Epidermal melanocyte (primary cell): ENCODE results near the gene CERS6.
A peak's percentile ranks its signal among the peaks of the same experiment; 100 is the strongest.
"Not testable (repeated sequence)": the region's sequence is repeated elsewhere in the genome, so short reads cannot be mapped to it uniquely, and the experiment has no call there.

Experiments
- DNase-seq: peaks from one replicate; pipeline ENCODE4 v3.0.0; 2011; ENCODE audit warnings: low spot score; ENCODE audit not compliant: insufficient read length

CERS6 gene

GRCh38 chr2:168500516-168500915, 44.4 kb downstream of the CERS6 start:
- no peak for DNase-seq

- no peak for DNase-seq
Measured at GRCh38 chr2:168501466-168502065, 45.5 kb downstream of the CERS6 start.

GRCh38 chr2:168502852-168503251, 46.8 kb downstream of the CERS6 start:
- not testable (repeated sequence) for DNase-seq

- DNase-seq = no peak
Measured at GRCh38 chr2:168503901-168504300, 47.8 kb downstream of the CERS6 start.

DNA sequence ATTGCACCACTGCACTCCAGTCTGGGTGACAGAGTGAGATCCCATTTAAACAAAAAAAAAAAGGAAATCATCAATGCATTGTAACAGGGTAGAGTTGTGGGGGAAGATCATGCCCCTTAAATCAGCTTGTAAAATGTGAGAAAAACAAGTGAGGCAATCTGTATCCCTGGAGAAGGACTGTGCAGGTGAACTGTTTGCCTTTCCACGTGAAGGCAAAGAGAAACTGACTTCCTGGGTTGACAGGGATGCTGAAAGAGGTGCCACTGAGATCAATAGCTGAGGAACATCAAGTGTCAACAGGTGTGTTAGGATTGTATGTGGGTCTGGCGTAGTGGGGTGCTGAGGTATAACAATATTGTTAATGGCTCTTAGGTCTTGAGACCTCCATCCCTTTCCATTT, 48.3 kb downstream of the CERS6 start:
- no peak for DNase-seq

DNA sequence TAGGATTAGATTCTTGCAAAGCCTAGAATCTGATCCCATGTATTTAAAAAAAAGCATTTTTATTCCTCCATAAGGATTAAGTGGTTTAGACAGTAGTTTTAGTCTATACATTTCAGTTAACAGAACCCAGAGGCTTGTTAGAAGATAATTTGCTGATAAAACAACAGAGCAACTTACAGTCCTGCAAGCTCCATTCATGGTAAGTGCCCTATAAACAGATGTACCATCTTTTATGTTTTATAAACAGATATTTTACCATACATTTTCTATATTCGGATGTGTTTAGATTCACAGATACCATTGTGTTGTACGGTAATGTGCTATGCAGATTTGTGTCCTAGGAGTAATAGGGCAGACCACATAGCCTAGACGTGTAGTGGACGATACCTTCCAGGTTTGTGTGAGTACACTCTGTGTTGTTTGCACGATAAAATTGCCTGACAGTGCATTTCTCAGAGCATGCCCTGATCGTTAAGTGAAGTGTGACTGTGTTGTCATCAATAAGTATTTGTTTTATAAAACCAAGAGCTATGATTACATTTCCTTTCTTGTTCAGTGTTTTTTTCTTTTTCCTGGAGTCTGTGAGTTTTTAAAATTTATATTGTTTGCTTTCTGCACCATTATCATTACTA, 54.2 kb downstream of the CERS6 start:
- DNase-seq = no peak

GRCh38 chr2:168514692-168515091, 58.6 kb downstream of the CERS6 start:
- DNase-seq = no peak

DNA sequence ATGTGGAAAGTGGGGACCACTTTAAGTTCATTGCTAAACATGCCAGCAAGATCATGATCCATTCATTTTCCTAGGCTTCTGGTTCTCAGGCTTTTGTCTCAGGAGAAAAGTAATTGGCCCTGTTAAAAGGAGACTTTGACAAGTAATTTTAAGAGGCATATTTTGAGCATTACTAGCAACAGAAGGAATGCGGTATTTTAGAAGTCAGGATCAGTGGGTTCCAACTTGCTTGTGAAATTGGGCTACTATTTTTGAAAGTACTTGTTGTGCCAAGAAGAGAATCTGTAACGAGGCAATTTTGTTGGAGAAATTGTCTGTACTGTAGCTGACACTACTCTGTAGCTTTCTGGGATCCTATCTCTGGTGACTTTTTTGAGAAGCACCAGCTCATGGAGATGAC, 59.4 kb downstream of the CERS6 start:
- peak; percentile 37 for DNase-seq

GRCh38 chr2:168517816-168518215, 61.7 kb downstream of the CERS6 start:
- no peak for DNase-seq

DNA sequence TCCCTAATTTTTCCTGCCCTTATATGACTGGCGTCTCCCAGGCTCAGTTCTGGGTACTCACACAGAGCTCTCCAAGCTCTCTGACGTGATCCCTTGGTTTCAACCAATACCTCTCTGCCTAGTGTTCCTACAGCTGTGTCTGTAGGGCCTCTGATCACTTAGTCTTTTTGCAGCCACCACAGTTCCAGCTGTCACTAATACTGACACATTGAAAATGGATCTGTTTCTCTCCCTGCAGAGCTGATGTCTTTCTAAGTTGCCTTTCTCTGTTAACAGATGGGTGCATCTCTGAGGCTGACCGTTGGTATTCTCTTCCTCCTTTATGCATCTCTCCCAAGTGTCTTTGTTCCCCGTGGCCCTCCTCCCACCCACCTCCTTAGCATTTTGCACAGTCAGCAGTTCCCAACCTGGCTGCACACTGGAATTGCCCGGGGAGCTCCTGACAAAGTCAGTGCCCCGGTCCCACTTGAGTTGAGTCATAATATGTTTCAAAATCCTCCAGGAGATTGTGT, 62.5 kb downstream of the CERS6 start:
- DNase-seq = no peak

DNA sequence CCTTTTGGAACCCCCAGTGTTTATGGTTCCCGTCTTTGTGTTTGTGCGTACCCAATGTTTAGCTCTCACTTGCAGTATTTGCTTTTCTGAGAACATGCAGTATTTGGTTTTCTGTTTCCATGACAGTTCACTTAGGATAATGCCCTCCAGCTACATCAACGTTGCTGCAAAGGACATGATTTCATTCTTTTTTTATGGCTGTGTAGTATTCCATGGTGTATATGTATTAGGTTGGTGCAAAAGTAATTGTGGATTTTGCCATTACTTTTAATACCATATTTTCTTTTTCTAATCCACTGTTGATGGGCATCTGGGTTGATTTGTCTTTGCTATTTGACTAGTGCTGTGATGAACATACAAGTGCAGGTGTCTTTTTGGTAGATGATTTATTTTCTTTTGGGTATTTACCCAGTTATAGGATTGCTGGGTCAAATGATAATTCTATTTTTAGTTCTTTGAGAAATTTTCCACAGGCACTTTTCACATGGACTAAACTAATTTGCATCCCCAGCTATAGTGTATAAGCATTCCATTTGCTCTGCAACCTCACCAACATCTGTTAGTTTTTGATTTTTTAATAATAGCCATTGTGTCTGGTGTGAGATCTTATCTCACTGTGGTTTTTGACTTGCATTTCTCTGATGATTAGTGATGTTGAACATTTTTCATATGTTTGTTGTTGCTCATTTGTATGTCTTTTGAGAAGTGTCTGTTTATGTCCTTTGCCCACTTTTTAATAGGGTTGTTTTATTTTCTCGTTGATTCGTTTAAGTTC, 63.6 kb downstream of the CERS6 start:
- no peak for DNase-seq

DNA sequence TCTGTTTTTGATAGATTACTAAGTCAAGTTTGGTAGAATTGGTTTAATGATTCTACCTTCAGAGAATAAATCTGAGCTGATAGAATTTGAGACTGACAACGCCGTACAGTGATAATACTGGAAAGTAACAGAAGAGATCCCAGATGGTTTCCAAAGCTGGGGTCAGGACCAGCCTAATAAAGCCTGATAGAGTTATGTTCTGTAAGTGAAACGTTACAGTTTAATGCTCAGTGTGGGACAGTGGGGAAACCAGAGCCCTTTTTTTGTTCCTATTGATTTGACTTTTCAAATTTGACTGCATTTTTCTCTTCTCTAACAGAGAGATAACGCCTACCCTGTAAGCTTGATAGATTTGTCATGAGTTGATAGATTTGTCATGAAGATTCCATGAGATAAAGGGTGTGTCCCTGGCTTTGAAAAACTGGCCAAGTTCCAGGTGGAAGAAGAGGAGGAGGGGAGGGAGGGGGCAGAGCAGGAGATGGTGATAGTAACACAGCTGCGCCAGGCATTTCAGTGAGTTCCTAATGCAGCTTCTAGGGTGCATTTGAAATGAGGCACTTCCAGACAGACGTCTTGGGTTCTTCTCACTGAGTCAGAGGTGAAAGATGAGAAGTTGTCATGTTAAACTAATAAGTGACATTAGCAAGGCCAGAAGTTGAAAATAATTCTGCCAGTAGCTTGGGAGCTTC, 65.1 kb downstream of the CERS6 start:
- DNase-seq = no peak

- DNase-seq = no peak
Measured at GRCh38 chr2:168522446-168522845, 66.4 kb downstream of the CERS6 start.

DNA sequence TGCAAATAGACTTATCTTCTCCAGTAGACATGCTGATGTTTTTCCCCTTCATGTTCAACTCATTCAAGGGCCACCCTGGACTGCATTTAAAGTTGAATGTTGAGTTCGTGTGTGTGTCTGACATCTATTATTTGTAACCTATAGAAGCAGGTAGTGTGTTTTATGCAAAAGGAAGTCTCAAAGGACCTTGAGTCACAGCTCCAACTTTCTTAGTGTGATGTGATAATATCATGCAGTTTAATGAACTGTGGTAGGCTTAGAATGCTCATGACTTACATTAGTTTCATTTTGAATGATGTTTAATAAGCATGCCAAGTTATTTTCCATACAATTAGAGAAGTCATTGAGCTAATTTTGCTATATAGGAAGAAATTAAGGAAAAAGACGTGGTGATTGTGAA, 67.9 kb downstream of the CERS6 start:
- no peak for DNase-seq

DNA sequence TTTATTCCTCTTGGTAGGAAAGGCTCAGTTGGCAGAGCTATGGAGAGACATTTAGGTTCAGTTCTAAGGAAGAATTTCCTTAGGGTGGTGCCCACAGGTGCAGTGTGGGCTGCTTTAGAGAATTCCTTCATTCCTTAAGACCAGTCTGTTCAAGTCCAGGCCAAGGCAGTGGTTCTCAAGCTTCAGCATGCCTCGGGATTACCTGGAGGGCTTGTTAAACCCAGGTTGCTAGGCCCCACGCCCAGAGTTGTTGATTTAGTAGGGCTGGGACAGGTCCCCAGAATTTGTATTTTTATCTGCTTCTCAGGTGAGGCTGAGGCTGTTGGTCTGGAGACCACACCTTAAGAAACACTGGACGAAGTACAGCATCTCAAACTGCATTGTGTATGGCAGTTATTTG, 68.9 kb downstream of the CERS6 start:
- DNase-seq = no peak

- no peak for DNase-seq
Measured at GRCh38 chr2:168525716-168526446, 69.8 kb downstream of the CERS6 start.

- no peak for DNase-seq
Measured at GRCh38 chr2:168526641-168527040, 70.6 kb downstream of the CERS6 start.

- DNase-seq = no peak
Measured at GRCh38 chr2:168528016-168528415, 71.9 kb downstream of the CERS6 start.

GRCh38 chr2:168528469-168528868, 72.4 kb downstream of the CERS6 start:
- DNase-seq = no peak

DNA sequence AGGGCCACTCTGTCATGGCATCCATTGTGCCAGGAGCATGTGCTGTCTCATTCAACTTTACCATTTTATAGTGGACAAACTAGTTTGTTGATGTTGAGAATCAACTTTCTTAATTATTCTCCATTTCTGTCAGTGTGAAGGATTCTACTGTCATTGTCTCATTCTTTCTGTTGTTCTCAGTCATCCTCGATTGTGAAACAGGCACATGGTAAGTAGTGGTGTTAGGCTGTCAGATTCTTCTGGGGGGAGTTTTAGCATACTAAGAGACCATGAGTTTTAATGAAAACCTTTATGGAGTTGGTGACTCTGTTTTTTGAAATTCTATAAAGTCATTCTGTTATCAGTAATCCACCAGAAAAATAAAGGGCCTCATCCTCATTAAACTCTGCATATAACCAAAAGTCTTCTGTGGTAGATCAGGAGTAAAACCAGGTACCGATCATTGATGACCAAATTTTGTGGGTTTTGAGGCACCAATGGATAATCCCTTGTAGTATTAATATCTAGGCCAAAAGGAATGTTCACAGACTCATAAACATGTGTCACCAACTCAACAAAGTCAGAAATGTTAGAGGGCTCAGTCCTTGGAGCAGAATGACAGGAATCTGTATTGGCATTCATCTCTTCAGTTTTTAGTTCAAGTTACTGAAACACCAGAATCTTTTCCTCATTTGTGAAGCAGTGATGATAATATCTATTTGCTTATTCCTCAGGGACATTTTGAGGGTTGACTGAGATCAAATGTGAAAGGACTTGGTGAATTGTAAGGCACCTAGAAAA, 73.2 kb downstream of the CERS6 start:
- DNase-seq = no peak
